Left renal pelvis (tissue), 4 donors: ENCODE data around the gene FLRT2. TPM values are rescaled to one million over a fixed set of nuclear protein-coding genes. Genes with fewer than 3 reads are reported as not detected.
A peak's percentile ranks its signal among the peaks of the same experiment; 100 is the strongest.

ENCODE experiments used
- DNase-seq, 4 donors: peaks; one replicate each; pipeline ENCODE4 v3.0.0-alpha.2; 2013; ENCODE audit warnings: low read depth in 4 of 4, low spot score in 3 of 4
- polyA plus RNA-seq, 4 donors: library from polyadenylated mRNA; unstranded; fragments of 120-200 nt; gene quantifications; one replicate each; pipeline ENCODE4 v1.2.1, GENCODE V29; 2013; ENCODE audit not compliant: insufficient read length in 4 of 4

Gene FLRT2
- polyA plus RNA-seq, result 100 to 1,000 TPM; 184 to 294 (median 218) TPM

- peak in 3 of 4 donors; percentile 46 to 57 (median 55) for DNase-seq
Measured at GRCh38 chr14:85529803-85530574, at the start of gene FLRT2. Gene FLRT2, plus strand, starts transcription at chr14:85530144. Its CDS starts 91,371 bp downstream, at chr14:85621515.

GRCh38 chr14:85481471-85481870 is 48.5 kb upstream of the FLRT2 start:
- DNase-seq, result no peak

- DNase-seq, result no peak
Measured at GRCh38 chr14:85482552-85482951, 47.4 kb upstream of the FLRT2 start.

- peak in 2 of 4 donors; percentile 6 to 14 for DNase-seq
Measured at GRCh38 chr14:85483037-85483436, 46.9 kb upstream of the FLRT2 start.

GRCh38 chr14:85483652-85484051 is 46.3 kb upstream of the FLRT2 start:
- no peak for DNase-seq

GRCh38 chr14:85487215-85487614 is 42.7 kb upstream of the FLRT2 start:
- DNase-seq, result no peak

GRCh38 chr14:85501751-85502150 is 28.2 kb upstream of the FLRT2 start:
- DNase-seq, result no peak

GRCh38 chr14:85508863-85509262 is 21.1 kb upstream of the FLRT2 start:
- no peak for DNase-seq

- DNase-seq, result no peak
Measured at GRCh38 chr14:85512451-85512850, 17.5 kb upstream of the FLRT2 start.

- DNase-seq, result no peak
Measured at GRCh38 chr14:85514487-85514886, 15.5 kb upstream of the FLRT2 start.

- no peak for DNase-seq
Measured at GRCh38 chr14:85516239-85517113, 13.5 kb upstream of the FLRT2 start.

GRCh38 chr14:85517114-85517688 is 12.7 kb upstream of the FLRT2 start:
- DNase-seq, result no peak

- DNase-seq, result no peak
Measured at GRCh38 chr14:85519661-85520305, 10.2 kb upstream of the FLRT2 start.

GRCh38 chr14:85520581-85520980 is 9.4 kb upstream of the FLRT2 start:
- peak in 1 of 4 donors; percentile 9 for DNase-seq

GRCh38 chr14:85523624-85524023 is 6.3 kb upstream of the FLRT2 start:
- DNase-seq, result no peak

- no peak for DNase-seq
Measured at GRCh38 chr14:85527006-85527405, 2.9 kb upstream of the FLRT2 start.

- no peak for DNase-seq
Measured at GRCh38 chr14:85527445-85528035, 2.4 kb upstream of the FLRT2 start.

GRCh38 chr14:85528080-85528896 is 1.7 kb upstream of the FLRT2 start:
- DNase-seq, result peak in 3 of 4 donors; percentile 53 to 63 (median 63)

GRCh38 chr14:85528897-85529631 is 880 bp upstream of the FLRT2 start:
- peak in 3 of 4 donors; percentile 29 to 60 (median 46) for DNase-seq
